GM20000 (cell line): ENCODE measurements around the gene PLAAT4.

Source experiments
- DNase-seq: peaks from one replicate; pipeline ENCODE4 v3.0.0; 2012; ENCODE audit warnings: low spot score
- CTCF ChIP-seq: IDR thresholded peaks from 2 replicates; pipeline ENCODE4 v1.5.1; 2012; ENCODE audit warnings: mild to moderate bottlenecking, control low read depth; ENCODE audit errors: extremely low read depth, missing control alignments

Gene PLAAT4

GRCh38 chr11:63595296-63595695 lies 58.7 kb downstream of the PLAAT4 start:
- no peak for DNase-seq
- TF ChIP-seq CTCF, result no peak
